Endometrial microvascular endothelial cells (primary cell): ENCODE measurements around the gene HS3ST1. TPM values are rescaled to one million over a fixed set of nuclear protein-coding genes. Genes with fewer than 3 reads are reported as not detected.

Experiments
- in situ Hi-C: cut with HindIII; loops from 2 replicates; pipeline ENCODE4 v1.10.0; 2017; ENCODE audit warnings: low sequenced_read_pairs, low pct_unique_long_range_greater_than_20kb; ENCODE audit errors: inconsistent ontology term
- total RNA-seq: library from RNA; depleted of rRNA; stranded (reverse); fragments of >200 nt; gene quantifications from one replicate; pipeline ENCODE4 v1.2.3, GENCODE V29; 2015; ENCODE audit errors: inconsistent ontology term

Gene HS3ST1
- total RNA-seq = 0.93 TPM

DNA sequence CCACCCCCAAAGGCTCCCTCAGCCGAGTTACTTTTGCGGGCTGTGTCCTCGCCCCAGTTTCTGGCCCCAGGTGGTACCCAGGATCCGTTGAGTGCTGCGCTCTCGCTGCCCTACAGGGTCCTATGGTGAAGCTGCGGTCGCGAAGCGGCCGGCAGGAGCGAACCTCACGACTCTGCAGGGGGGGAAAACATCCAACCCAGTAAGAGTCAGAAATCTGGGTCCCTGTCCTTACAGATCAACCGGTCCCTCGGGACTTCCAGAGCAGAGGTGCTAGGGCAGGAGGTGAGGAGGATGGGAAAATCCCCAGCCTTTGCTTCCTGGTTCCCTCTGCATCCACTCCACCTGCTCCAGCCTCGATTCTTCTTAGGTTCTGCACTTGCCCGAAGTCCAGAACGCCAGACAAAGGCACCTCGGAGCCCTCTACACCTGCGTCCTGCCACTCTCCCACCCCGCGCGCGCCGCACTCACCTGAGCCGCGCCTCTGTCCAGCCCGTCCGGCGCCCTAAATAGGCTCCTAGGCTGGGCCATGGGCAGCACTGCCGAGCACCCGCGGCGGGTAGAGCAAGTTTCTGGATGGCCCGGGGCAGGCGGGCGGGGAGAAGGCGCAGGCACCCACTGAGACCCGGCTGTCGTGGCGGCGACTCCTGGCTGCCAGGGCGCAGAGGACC is at the start of gene HS3ST1:
TSS of gene HS3ST1 (minus strand) at position 664 of the 668 bp plus-strand sequence. CDS start 28,889 bp downstream, outside the sequence.
- in situ Hi-C loops = no loop called here

GRCh38 chr4:11475871-11476270 is 47.2 kb upstream of the HS3ST1 start:
- in situ Hi-C loops = no loop called here

GRCh38 chr4:11474146-11474545 is 45.5 kb upstream of the HS3ST1 start:
- in situ Hi-C loops = no loop called here

DNA sequence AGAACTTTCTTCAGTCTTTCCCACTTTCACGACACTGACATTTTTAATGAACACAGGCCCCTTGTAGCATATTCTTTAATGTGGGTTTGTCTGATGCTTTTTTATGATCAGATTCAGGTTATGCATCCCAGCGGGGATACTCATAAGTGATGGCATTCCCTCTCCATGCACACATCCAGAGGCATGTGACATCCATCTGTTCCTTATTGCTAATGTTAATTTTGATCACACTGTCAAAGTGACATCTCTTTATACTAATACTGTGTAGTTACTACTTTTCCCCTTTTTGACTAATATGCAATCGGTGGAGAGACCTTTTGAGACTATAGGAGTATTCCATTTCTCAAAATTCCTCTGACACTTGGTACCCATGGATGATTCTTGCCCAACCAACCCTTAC is 43.8 kb upstream of the HS3ST1 start:
- in situ Hi-C loops = no loop called here

- in situ Hi-C loops = no loop called here
These were observed 42.9 kb upstream of the HS3ST1 start for GRCh38 chr4:11471618-11472017.

DNA sequence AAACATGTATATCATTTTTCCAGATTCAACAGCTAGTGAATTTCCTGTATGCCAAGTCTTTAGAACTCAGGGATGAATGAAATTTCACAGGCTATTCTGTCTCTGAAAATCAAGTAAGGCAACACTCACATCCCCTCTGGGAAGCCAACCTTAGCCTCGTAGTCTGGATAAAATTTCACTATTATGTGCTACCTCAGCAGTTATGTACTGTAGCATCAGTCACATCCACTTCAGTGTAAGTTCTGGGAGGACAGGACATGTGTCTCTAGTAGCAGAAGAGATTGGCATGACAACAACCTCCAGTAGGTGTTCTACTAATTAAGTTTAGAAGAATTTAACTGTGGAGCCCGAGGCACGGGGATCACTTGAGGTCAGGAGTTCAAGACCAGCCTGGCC is 42.4 kb upstream of the HS3ST1 start:
- in situ Hi-C loops = no loop called here

- in situ Hi-C loops = no loop called here
These were observed 41.8 kb upstream of the HS3ST1 start for GRCh38 chr4:11470438-11471045.

DNA sequence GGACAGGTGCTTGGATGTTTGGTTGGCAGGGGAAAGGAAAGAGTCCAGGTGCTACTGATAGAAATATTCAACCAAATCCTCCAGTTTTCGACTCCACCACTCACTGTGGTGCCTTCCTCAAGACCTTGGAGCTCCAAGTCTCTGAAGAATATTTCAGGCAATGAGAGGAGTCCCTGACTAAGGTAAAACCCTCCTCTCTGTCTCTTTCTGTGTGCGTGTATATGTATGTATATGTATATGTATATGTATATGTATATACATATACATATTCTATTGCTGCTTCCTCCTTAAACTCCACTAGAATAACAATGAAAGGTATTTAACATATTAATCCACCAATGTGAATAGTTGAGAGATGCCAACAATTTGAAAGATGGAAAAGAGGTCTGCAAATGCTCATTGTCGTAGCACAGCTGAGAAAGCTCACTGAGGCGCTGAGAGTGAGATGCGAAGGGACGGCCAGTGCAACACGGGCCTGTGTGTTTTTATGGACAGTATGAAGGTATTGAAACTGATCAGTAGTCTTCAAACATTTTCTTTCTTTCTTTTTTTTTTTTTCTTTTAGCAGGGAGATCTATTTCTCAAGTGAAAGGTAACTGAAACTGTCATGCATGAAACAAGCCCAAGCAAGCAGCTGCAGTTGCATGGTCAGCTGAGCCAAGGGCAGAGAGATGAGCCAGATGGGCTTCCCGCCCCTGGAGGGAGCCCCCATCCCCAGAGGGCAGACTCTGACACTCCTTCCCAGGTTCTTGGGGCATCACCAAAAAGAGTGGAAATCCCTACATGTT is 41.1 kb upstream of the HS3ST1 start:
- in situ Hi-C loops = no loop called here

- in situ Hi-C loops = no loop called here
These were observed 40.2 kb upstream of the HS3ST1 start for GRCh38 chr4:11468901-11469300.

DNA sequence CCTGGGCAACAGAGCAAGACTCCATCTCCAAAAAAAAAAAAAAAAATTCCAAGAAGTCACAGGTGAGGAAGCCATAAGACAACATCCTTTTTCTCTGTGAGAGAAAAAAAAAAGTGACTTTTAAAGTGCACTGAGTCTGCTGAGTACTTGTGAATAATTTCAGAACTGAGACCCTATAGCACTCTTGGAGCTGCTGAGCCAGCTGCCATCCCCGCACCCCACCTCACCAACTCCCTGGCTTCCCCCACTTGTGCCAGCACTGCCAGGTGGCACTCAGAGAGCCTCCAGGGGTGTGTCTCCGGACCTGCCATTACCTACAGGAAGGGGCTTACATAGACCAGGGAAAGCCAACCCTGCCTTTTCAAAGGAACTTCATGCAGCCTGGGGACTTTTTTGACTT is 39.2 kb upstream of the HS3ST1 start:
- in situ Hi-C loops = no loop called here

GRCh38 chr4:11463707-11464106 is 35.0 kb upstream of the HS3ST1 start:
- in situ Hi-C loops = no loop called here

DNA sequence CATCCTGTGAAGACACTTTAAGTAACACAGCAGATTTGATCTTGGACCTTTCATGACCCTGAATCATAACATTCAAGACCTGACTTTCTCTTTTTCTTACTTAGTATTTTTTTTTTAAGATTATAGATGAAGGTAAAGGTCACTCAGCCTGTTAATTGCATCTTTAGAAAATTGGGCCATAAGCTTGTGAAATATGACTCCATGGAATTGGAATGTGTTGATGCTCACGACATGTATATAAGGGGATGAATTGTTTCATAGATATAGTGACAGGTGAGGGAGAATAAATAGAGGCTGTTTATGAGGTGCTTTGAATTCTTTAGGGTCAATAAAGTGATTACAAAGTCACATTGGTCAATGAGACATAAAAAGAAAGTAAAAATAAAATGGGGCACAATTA is 27.7 kb upstream of the HS3ST1 start:
- in situ Hi-C loops = no loop called here

DNA sequence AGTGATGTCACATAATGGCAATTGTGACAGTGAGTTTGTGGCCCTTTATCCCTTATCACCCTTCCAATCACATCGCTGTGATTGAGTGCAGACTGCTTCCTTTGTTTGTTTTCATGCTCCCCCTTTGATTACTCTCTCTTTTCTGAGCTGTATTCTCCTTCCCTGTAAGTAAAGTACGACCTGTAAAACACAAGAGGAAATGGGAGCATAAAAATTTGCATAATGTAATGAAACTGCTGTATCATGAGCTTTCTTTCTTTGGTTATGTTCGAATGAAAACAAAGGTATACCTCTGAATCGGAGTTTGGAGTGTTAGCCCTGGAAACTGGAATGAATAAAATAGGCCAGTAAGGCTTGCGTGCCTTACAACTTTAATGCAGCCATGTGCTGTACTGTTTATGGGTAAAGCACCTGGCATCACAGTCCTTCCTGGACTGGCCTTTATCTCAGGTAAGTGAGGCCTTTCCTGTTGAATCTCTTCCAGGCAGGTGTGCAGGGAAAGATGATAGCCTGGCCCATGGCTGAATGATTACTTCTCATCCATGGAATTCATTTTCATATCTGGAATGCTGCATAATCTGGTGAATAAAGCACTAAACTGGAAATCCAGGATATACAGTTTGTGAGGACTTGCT is 26.6 kb upstream of the HS3ST1 start:
- in situ Hi-C loops = no loop called here

GRCh38 chr4:11451716-11452115 is 23.0 kb upstream of the HS3ST1 start:
- in situ Hi-C loops = no loop called here

GRCh38 chr4:11446155-11446811 is 17.6 kb upstream of the HS3ST1 start:
- in situ Hi-C loops = no loop called here

DNA sequence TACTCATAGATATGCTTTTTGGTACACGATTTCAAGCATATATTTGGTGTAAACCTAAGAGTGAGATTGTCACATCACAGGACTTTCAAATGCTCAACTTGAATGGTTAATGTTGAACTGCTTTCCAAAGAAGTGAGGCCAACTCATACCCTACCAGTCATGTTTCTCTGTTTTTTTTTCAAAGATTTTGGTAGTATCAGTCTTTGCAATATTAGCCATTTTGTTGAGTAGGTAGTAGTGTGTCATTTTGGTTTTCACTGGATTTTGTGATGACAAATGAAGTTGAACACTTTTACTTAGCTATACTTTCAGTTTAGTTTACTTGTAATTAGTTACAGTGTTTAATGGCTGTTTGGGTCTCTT is 12.5 kb upstream of the HS3ST1 start:
- in situ Hi-C loops = no loop called here

GRCh38 chr4:11440481-11441193 is 11.9 kb upstream of the HS3ST1 start:
- in situ Hi-C loops = no loop called here

GRCh38 chr4:11439836-11440235 is 11.1 kb upstream of the HS3ST1 start:
- in situ Hi-C loops = no loop called here

- in situ Hi-C loops = no loop called here
These were observed 10.0 kb upstream of the HS3ST1 start for GRCh38 chr4:11438647-11439046.
